Activated CD4-positive, alpha-beta T cell treated with anti-CD3 and anti-CD28 coated beads for 36 hours (primary cell): ENCODE data around the gene B4GALT4. TPM values are rescaled to one million over a fixed set of nuclear protein-coding genes. Genes with fewer than 3 reads are reported as not detected.

Experiments used
- ATAC-seq: fragments of 200-7000 bp; cut with Tn5 transposase; one replicate; pipeline ENCODE4 v1.10.0; 2021; ENCODE audit warnings: mild to moderate bottlenecking, moderate library complexity
- CTCF ChIA-PET: fragments of 350-600 bp; sonication (Branson Sonifier 250); formaldehyde crosslinking; loops from one replicate; lab custom pipeline; 2021; ENCODE audit warnings: antibody characterized with exemption; lab: Charles Lee
- POLR2A ChIA-PET: fragments of 350-600 bp; sonication (Branson Sonifier 250); formaldehyde crosslinking; loops from one replicate; lab custom pipeline; 2021; ENCODE audit warnings: antibody characterized with exemption, inconsistent platforms; lab: Charles Lee
- DNase-seq: peaks from one replicate; pipeline ENCODE4 v3.0.0-alpha.2; 2020
- H3K27ac Mint-ChIP-seq: one replicate; pipeline ENCODE4 v1.8.0; 2021; ENCODE audit warnings: mixed read lengths
- H3K27me3 Mint-ChIP-seq: one replicate; pipeline ENCODE4 v1.8.0; 2021; ENCODE audit warnings: mixed read lengths
- H3K36me3 Mint-ChIP-seq: one replicate; pipeline ENCODE4 v1.8.0; 2021; ENCODE audit warnings: low read depth, mixed read lengths
- H3K4me1 Mint-ChIP-seq: one replicate; pipeline ENCODE4 v1.8.0; 2021; ENCODE audit warnings: mixed read lengths
- H3K4me3 Mint-ChIP-seq: one replicate; pipeline ENCODE4 v1.8.0; 2021; ENCODE audit warnings: mild to moderate bottlenecking, moderate library complexity, mixed read lengths
- H3K9me3 Mint-ChIP-seq: one replicate; pipeline ENCODE4 v1.8.0; 2021; ENCODE audit warnings: low read depth, mixed read lengths
- intact Hi-C, 2 experiments: fragments of 100-400 bp; cut with DNase I in 1 of 2; cut with micrococcal nuclease in 1 of 2; formaldehyde crosslinking; loops; one replicate each; pipeline versions ENCODE4 v1.14.2 to v1.15.1; 2022 to 2024; cut with DNase I, micrococcal nuclease
- total RNA-seq, 2 experiments: library from RNA; stranded (reverse); gene quantifications; one replicate each; pipeline ENCODE4 v1.2.3, GENCODE V29; 2021

B4GALT4 gene
- total RNA-seq, 2 experiments from 2014 or later = 16.6 to 16.7 TPM

DNA sequence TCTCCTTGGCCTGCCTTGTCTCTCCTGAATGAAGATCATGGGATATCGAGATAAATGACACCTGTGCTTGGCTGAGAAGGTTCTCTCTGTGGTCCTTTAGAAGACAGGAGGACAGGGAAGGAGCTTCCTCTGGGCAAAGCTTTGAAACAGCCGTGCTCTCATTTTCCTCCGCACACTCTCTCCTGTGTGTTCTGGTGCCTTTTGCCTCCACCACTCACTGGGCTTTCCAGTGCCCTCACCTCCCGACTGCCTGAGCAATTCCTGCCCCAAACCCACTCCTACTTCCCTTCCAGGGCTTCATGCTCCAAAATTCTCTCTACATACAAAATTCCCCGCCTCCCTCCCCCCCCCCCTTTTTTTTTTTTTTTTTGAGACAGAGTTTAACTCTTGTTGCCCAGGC is 35.0 kb downstream of the B4GALT4 start:
- intact Hi-C loops = no loop called here
- no peak overlapping the region for H3K4me3 Mint-ChIP-seq
- H3K27me3 Mint-ChIP-seq = no peaks in the 10 kb centered on the region
- ATAC-seq (no peak), DNase-seq (no peak)
- H3K36me3 Mint-ChIP-seq = peaks cover 15% of the 10 kb centered on the region
- peaks cover 56% of the 10 kb centered on the region for H3K4me1 Mint-ChIP-seq
- no peak overlapping the region for H3K27ac Mint-ChIP-seq
- ChIA-PET POLR2A (no interaction called here), CTCF (interaction anchor here (1.4 kb wide), 1 partner anchor 41 kb away, joined by 3 read pairs; no protein-coding TSS in a partner anchor)
- no peaks in the 10 kb centered on the region for H3K9me3 Mint-ChIP-seq

DNA sequence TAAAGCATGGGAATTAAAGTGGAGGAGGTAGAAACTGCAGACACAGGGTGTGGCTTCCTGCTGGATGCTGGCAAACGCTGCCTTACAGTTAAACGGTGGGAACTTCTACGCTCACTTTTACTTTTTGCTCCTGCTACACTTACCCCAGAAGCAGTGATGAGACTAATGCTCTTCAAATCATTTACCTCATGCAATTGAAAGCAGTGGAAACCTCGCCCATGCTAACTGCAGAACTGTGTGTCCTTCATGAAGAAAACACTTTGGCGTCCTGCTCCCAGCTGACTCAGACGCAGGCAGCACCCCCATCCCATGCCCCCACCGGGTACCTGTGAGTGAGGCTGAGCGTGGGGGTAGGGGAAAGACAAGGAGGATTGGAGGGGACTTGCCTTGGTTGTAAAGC is 35.5 kb downstream of the B4GALT4 start:
- ChIA-PET CTCF (interaction anchor here (1.4 kb wide), 1 partner anchor 41 kb away, joined by 3 read pairs; no protein-coding TSS in a partner anchor), POLR2A (no interaction called here)
- no peak for DNase-seq
- ATAC-seq = peak; percentile 24
- H3K27ac Mint-ChIP-seq = no peak overlapping the region
- H3K36me3 Mint-ChIP-seq = peaks cover 10% of the 10 kb centered on the region
- H3K27me3 Mint-ChIP-seq = no peaks in the 10 kb centered on the region
- intact Hi-C loops = no loop called here
- no peaks in the 10 kb centered on the region for H3K9me3 Mint-ChIP-seq
- no peak overlapping the region for H3K4me3 Mint-ChIP-seq
- peaks cover 54% of the 10 kb centered on the region for H3K4me1 Mint-ChIP-seq

DNA sequence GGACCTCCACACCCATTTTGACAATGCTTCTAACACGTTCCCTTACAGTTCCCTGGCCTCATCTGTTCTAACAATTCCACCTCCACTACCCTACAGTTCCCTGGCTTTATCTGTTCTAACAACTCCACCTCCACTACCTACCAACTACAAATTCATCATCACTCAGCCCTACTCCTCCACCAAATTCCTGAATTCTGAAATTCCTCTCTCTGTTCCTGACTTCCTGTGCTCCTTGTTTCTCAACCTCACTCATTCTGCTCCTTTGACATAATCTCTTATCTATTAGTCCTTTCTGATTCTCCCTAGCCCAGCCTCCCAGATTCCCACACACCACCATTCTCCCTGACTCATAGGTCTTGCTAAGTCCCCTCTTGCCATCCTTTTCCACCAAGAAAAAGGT is 44.8 kb downstream of the B4GALT4 start:
- no peaks in the 10 kb centered on the region for H3K4me1 Mint-ChIP-seq
- H3K27me3 Mint-ChIP-seq = no peaks in the 10 kb centered on the region
- intact Hi-C loops = no loop called here
- no peak overlapping the region for H3K27ac Mint-ChIP-seq
- ChIA-PET CTCF (no interaction called here), POLR2A (no interaction called here)
- no peaks in the 10 kb centered on the region for H3K36me3 Mint-ChIP-seq
- no peaks in the 10 kb centered on the region for H3K9me3 Mint-ChIP-seq
- DNase-seq (no peak), ATAC-seq (no peak)
- H3K4me3 Mint-ChIP-seq = no peak overlapping the region

DNA sequence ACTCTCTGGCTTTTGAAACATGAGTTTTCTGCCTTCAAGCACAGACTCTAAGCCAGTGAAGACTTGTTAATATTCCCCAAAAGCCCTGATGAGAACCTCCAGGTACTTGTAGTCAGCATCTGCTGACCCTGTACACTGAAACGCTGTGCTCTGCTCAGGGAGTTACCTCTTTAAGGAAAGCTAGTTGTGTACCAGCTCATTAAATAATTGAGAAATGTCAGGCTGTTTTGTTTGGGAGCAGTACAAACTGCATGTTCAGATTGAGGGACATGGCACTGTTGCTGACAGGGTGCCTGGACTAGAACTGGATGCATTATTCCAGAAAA is 45.6 kb downstream of the B4GALT4 start:
- Mint-ChIP-seq H3K4me3 (no peak overlapping the region), H3K4me1 (no peaks in the 10 kb centered on the region), H3K36me3 (no peaks in the 10 kb centered on the region), H3K27ac (no peak overlapping the region), H3K9me3 (no peaks in the 10 kb centered on the region), H3K27me3 (no peaks in the 10 kb centered on the region)
- POLR2A ChIA-PET = no interaction called here
- intact Hi-C loops = no loop called here
- ATAC-seq = no peak
- no peak for DNase-seq
- CTCF ChIA-PET = no interaction called here

DNA sequence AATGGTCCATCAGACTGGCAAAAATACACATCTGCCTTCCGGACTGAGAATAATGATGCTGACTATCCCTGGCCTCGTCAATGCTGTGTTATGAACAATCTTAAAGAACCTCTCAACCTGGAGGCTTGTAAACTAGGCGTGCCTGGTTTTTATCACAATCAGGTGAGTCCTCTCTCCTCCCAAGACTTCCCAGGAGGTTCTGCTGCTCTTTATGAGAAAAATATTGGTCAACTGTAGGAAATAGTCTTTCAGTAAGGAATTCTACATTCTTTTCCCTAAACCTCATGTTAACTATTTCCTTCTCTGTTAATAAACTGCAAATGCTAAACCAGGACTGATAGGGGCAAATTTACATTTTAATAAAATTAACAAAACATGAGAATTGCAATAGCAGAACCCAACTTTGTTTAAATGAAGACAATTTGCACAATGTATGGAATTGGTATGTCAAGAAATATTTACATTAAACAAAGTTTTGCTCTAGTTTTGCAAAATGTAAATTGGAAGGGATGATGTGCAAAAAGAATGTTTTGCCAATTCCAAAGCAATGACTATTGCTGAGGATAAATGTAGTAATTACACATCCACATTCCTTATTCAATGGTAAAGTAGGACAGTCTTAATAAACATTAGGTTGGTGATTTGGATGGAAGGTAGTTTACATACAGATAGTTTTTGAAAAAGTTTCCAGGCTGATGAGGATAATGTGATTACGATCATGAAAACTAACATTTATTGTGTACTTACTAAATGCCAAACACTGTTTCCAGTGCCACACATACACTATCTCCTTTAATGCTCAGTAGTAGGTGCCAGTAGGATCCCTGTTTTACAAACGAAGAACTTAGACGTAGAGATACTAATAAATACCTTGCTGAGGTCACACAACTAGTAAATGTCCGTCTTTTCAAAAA is 46.2 kb downstream of the B4GALT4 start:
- ChIA-PET CTCF (no interaction called here), POLR2A (no interaction called here)
- H3K9me3 Mint-ChIP-seq = no peaks in the 10 kb centered on the region
- H3K4me3 Mint-ChIP-seq = no peak overlapping the region
- DNase-seq (no peak), ATAC-seq (no peak)
- H3K36me3 Mint-ChIP-seq = no peaks in the 10 kb centered on the region
- H3K27me3 Mint-ChIP-seq = no peaks in the 10 kb centered on the region
- intact Hi-C loops = no loop called here
- H3K27ac Mint-ChIP-seq = no peak overlapping the region
- no peaks in the 10 kb centered on the region for H3K4me1 Mint-ChIP-seq

DNA sequence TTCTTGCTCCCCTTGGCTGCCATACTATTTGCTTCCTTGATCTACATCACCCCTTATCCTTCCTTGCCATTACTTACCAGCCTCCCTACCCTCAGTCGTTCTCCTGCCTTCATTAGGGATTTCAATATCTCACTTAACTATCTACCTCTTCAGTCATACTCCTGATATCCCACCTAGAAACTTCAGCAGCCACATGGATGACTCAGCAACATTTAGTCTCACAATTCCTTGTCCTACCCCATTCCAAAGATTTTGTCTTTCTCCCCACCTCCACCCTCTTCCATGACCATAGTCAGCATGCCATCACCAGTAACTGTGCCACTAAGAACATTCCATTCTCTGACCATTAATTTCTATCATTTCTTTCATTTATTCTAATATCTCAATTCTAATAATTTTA is 48.9 kb downstream of the B4GALT4 start:
- ChIA-PET POLR2A (no interaction called here), CTCF (no interaction called here)
- intact Hi-C loops = no loop called here
- no peaks in the 10 kb centered on the region for H3K36me3 Mint-ChIP-seq
- H3K27me3 Mint-ChIP-seq = no peaks in the 10 kb centered on the region
- H3K9me3 Mint-ChIP-seq = no peaks in the 10 kb centered on the region
- DNase-seq (no peak), ATAC-seq (no peak)
- no peak overlapping the region for H3K27ac Mint-ChIP-seq
- H3K4me1 Mint-ChIP-seq = no peaks in the 10 kb centered on the region
- H3K4me3 Mint-ChIP-seq = no peak overlapping the region

DNA sequence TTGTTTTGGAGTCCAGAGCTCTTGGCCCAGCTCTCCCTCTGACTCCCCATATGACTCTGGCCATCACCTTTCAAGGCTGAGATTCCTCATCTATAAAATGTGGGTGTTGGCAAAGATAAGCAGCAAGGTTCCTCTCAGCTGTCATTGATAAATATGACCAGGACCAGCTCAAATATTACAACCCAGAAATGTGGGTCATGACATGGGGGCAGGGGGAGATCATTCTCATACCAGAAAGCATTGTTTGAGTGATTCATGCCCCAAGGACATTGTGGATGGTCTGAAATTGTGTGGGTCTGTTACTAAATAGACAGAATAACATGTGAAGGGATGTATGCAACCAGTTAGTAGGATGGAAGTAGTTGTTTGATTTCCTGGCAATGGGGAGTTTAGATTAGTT is 53.4 kb downstream of the B4GALT4 start:
- intact Hi-C loops = no loop called here

DNA sequence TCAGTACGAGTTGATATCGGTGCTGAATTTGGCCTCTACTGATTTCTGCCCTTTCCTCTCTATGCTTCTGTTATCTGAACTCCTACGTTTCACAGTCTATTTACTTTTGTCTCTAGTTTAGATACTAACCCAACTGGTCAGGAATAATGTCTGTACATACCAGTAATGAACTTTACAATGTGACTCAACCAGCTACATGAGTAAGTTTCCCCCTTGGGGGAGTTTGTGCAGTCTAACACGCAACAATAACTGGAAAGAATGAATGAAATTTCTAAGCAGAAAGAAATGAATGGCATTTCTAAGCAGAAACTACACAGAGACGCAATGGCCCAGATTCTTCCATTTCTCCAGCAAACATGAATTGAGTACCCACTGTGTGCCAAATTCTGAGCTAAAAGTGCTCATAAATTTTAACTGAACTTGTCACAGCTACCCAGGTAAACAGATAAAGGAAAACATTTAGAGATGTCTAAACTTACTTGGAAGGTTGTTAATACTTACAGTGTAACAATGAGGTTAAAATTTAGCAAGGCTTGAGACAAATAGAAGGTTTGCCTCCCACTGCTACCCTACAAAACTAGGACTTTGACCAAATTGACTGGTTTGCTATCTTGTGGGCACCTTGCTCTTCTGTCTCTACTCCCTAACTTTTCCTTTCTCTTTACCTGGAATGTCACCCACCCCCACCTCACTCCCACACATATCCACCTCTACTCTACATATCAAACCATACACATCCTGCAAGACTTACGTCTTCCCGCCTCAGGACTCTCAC is 55.7 kb downstream of the B4GALT4 start:
- intact Hi-C loops = no loop called here
- no peaks in the 10 kb centered on the region for H3K9me3 Mint-ChIP-seq
- CTCF ChIA-PET = no interaction called here
- no peaks in the 10 kb centered on the region for H3K36me3 Mint-ChIP-seq
- DNase-seq (no peak), ATAC-seq (peak; percentile 72)
- peak overlapping the region; percentile 9 for H3K27ac Mint-ChIP-seq
- H3K4me3 Mint-ChIP-seq = no peak overlapping the region
- H3K4me1 Mint-ChIP-seq = peaks cover 11% of the 10 kb centered on the region
- POLR2A ChIA-PET = no interaction called here
- peaks cover 2% of the 10 kb centered on the region for H3K27me3 Mint-ChIP-seq

More for the DNA sequence above, 53.4 kb downstream of the B4GALT4 start:
- H3K4me1 Mint-ChIP-seq = peaks cover 11% of the 10 kb centered on the region
- no peaks in the 10 kb centered on the region for H3K36me3 Mint-ChIP-seq
- ChIA-PET CTCF (no interaction called here), POLR2A (no interaction called here)
- DNase-seq (no peak), ATAC-seq (no peak)
- no peak overlapping the region for H3K4me3 Mint-ChIP-seq
- peaks cover 2% of the 10 kb centered on the region for H3K27me3 Mint-ChIP-seq
- peak overlapping the region; percentile 1 for H3K27ac Mint-ChIP-seq
- no peaks in the 10 kb centered on the region for H3K9me3 Mint-ChIP-seq

DNA sequence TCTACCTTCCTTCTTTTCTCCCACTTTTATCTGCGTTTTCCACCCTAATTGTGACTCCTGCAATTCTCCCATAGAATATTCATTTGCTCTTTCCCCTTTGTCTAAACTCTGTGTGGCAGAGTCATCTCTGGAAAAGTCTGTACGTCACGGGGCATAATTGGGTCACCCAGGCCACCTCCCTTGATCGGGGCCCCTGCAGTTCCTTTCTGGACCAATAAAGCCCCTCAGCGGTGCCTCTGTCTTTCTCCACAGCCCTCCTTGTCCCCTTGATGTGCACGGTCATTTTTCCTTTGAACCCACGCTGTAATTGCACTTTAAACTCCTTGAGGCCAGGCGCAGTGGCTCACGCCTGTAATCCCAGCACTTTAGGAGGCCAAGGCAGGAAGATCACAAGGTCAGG is 56.6 kb downstream of the B4GALT4 start:
- Mint-ChIP-seq H3K36me3 (no peaks in the 10 kb centered on the region), H3K27ac (no peak overlapping the region), H3K9me3 (no peaks in the 10 kb centered on the region), H3K4me1 (peaks cover 11% of the 10 kb centered on the region), H3K4me3 (no peak overlapping the region), H3K27me3 (peaks cover 2% of the 10 kb centered on the region)
- ATAC-seq = no peak
- ChIA-PET CTCF (interaction anchor here (0.6 kb wide), 1 partner anchor 346 kb away, joined by 3 read pairs; no protein-coding TSS in a partner anchor), POLR2A (no interaction called here)
- intact Hi-C loops = no loop called here
- no peak for DNase-seq

DNA sequence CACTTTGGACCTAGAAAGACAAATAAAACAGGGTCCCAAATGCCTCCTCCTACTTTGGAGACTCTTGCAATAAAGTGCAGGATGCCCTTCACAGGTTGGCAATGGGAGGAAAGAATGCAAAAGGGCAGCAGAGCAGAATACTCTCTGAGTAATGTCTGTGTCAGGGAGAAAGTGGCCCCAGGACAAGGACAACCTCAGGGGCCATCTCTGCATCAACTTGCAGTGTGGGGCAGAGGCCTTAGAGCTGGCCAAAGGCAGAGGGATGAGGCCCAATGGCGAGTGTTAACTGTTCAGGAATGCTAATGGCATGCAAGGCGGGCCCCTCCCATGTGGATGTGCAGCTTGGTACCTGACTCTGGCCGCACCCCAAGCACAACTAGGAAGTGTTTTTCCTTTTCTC is 58.9 kb downstream of the B4GALT4 start:
- Mint-ChIP-seq H3K36me3 (no peaks in the 10 kb centered on the region), H3K27ac (no peak overlapping the region), H3K4me1 (peaks cover 11% of the 10 kb centered on the region), H3K4me3 (no peak overlapping the region), H3K27me3 (peaks cover 4% of the 10 kb centered on the region), H3K9me3 (no peaks in the 10 kb centered on the region)
- CTCF ChIA-PET = no interaction called here
- POLR2A ChIA-PET = interaction anchor here (0.7 kb wide), 1 partner anchor 38 kb away, joined by 3 read pairs; no protein-coding TSS in a partner anchor
- no peak for DNase-seq
- ATAC-seq = no peak
- intact Hi-C loops = no loop called here

DNA sequence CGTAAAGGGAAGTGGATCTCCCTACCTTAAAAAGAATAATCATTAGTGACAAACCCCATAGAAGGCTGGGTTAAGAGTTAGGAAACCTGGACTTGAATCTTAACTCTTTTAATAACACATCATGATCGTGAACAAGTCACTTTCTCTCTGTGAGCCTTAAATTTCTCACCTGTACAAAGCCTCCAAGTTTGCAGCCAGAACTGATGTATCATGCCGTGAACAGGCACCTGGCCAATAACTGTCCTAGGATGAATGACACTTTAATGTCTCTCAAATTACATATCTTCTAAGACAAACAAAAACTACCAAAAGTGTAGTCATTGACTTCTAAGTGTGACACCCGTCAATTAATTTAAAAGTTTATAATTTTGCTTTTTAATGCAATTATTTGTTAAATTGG is 63.4 kb downstream of the B4GALT4 start:
- H3K27ac Mint-ChIP-seq = no peak overlapping the region
- ChIA-PET CTCF (no interaction called here), POLR2A (no interaction called here)
- no peak overlapping the region for H3K4me3 Mint-ChIP-seq
- no peak for ATAC-seq
- no peaks in the 10 kb centered on the region for H3K9me3 Mint-ChIP-seq
- no peaks in the 10 kb centered on the region for H3K36me3 Mint-ChIP-seq
- H3K4me1 Mint-ChIP-seq = peaks cover 8% of the 10 kb centered on the region
- H3K27me3 Mint-ChIP-seq = peaks cover 2% of the 10 kb centered on the region
- no peak for DNase-seq
- intact Hi-C loops = no loop called here

DNA sequence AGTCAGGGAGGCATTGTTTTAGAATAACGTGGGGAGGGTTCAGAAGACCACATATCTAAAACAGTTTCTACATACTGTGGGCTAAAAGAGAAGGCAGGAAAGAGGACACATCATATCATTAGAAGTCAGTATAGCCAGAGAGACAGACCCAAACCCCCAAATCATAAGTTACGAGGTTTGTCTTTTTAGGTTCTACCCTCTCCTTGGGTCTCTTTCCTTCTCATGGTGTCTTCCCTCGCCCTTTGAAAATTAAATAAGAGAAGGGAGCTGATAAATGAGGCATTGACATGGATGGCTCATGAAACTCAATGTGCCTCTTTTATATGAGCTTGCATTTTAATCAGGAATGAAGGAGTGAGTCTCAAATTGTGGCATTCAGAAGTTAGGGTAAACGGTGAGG is 63.9 kb downstream of the B4GALT4 start:
- Mint-ChIP-seq H3K36me3 (no peaks in the 10 kb centered on the region), H3K4me1 (peaks cover 8% of the 10 kb centered on the region), H3K4me3 (no peak overlapping the region), H3K27me3 (peaks cover 2% of the 10 kb centered on the region), H3K9me3 (no peaks in the 10 kb centered on the region), H3K27ac (no peak overlapping the region)
- DNase-seq (no peak), ATAC-seq (no peak)
- ChIA-PET POLR2A (no interaction called here), CTCF (no interaction called here)
- intact Hi-C loops = no loop called here
